Ramos (cell line): Measurements from ENCODE around the gene OVOL1.

Experiments
- in situ Hi-C: fragments of 300-500 bp; cut with MboI; formaldehyde crosslinking; loops from one replicate; pipeline ENCODE4 v1.14.3; 2022; ENCODE audit warnings: low sequenced_read_pairs; ENCODE audit not compliant: unreplicated experiment

OVOL1 gene

GRCh38 chr11:65777241-65777640, 9.6 kb upstream of the OVOL1 start:
- in situ Hi-C loops: no loop called here

DNA sequence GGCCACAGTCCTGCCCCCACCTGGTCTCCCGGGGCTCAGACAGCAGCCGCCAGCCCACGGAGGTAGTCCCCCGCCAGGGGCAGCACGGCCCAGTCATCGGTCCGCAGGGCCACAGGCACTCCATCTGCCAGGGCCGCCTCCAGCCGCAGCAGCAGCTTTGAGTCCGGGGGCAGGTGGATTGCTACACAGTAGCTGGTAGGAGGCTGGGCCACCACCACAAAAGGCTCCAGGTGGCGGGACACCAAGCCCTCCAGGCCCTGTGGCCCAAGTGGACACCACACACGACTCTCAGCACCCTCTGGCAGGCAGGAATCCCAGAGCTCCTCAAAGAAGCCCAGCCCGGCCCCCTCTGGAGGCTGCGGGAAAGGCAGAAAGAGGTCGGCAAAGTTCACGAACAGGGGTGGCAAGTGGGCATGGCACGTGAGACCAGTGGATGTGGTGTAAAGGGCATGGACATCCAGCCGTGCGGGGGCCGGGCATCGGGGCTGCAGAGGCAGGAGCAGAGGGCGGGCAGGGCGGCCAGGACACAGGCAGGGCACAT, 9.0 kb upstream of the OVOL1 start:
- in situ Hi-C loops: no loop called here

DNA sequence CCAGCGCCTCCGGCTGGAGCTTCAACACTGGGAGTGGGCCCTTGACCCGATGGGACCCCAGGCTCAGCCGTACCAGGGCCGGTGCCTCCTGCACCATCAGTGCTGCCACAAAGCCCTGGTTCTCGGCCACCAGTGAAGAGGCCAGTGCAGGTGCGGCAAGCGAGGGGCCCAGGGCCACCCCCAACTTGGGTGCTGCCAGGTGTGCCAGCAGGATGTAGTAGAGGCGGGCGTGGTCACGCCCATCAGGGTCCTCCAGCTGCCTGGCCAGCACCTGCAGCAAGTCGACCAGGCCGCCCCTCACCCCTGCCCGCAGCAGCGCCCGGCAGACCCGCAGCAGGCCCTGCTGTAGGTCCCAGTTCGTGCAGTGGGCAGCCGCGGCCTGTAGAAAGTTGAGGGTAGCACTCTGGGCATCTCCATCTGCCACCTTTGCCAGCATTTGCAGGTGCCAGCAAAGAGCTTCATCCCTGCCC, 8.4 kb upstream of the OVOL1 start:
- in situ Hi-C loops: no loop called here

GRCh38 chr11:65778901-65779668, 7.8 kb upstream of the OVOL1 start:
- in situ Hi-C loops: no loop called here

- in situ Hi-C loops: no loop called here
Observed at GRCh38 chr11:65779669-65779918, 7.3 kb upstream of the OVOL1 start.

- in situ Hi-C loops: no loop called here
Observed at GRCh38 chr11:65779919-65780769, 6.7 kb upstream of the OVOL1 start.

DNA sequence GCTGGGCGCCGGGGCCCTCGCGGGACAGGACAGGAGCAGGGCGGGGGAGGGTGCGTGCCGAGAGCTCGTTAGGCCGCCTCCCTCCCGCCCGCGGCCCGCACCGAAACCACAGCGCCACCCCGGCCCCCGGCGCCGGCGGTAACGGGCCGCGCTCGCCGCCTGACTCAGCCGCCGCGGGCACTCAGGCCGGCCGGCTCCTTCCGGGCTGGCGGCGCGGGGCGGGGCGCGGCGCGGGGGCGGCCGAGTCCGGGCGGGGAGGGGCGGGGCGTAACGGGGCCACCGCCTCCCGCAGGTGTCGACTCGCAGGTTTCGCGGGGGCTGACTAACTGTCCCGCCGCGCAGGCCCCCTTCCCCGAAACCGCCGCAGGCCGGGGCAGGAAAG, 6.1 kb upstream of the OVOL1 start, which contains the start of gene AP5B1:
Gene AP5B1, minus strand, starts transcription at position 207 of the 382 bp plus-strand sequence. CDS start 385 bp downstream, outside the sequence.
- in situ Hi-C loops: no loop called here

GRCh38 chr11:65781152-65781961, 5.5 kb upstream of the OVOL1 start:
- in situ Hi-C loops: no loop called here

DNA sequence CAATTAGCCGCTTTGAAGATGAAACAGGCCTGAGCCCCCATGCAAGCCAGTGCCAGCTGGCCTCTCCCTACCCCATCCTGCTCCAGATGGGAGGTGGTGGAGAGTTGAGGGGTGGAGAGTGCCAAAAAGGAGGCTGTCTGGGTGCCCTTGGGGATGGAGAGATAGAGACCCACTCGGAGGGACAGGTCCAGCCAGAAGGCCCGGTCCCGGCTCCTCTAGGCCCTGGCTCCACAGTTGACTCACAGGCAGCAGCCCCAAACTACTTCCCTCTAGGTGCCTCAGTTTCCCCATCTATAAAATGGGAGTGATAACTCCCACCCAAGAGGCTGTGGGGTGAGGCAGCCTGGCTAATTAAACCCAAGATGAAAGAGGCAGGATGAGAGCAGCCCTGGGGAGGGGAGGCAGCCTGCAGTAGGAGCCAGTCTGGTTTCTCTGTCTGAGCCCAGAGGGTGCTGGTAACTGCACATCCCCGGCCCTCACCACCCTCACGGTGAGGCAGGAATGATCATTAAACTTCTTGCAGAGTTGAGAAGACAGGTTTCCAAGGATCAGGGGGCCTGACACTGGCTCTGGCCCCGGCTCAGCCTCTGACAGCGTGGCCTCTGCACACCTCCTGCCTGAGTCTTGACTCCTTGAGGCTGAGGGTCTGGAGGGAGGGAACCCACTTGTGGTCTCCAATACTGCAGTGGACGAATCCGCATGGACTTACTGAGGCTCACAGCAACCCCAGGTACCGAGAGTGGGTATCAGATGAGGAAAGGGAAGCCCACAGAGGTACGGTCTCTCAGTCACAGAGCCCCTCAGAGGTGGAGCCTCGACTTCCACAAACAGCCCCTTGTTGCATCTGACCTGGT, 4.7 kb upstream of the OVOL1 start:
- in situ Hi-C loops: no loop called here

DNA sequence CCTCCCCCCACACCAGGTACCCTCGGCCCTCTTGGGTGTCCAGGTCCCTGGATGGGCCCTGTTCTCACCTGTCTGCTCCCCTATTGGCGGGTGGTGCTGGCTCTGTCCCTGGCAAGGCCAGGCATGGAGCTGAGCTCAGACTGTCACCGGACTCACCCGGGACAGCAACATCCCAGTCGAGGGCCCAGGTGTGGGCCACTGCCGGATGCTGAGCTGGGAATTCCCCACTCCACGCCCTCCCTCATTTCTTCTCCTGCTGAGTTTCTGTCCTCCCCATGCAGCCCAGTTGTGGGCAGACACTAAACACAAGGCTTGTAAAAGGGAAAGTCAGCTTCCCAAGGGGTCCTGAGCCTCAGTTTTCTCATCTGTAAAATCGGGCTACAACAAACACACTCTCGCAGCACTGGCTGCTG, 4.0 kb upstream of the OVOL1 start:
- in situ Hi-C loops: no loop called here

DNA sequence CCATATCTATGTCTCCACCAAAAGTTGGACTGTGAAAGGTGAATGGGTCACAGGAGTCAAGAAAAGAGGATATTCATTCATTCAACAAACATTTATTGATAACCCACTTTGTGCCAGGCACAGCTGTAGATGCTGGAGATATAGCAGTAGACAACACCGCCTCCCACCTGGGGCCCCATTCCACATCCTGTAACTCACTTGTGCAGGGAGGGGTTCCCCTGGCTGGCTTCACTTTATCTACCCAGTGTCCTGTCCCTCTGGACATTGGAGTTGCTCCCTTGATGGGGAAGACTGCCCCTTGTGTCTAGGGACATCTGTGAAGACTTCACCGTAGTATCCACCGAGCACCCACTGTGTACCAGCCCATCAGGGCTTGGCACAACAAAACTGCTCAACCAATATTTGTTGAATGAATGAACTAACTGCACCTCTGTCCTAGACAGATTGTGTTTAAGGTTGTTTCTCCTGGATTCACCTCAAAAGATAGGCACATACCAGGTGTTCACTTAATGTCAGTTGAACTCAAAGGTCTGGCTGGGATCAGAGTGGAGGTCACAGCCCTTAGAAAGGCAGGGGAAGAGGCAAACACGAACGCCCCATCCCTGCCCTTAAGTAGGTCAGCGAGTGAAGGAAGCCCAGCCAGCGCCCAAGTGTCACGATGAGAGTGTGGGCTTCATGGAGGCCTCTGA, 1.4 kb upstream of the OVOL1 start:
- in situ Hi-C loops: no loop called here

DNA sequence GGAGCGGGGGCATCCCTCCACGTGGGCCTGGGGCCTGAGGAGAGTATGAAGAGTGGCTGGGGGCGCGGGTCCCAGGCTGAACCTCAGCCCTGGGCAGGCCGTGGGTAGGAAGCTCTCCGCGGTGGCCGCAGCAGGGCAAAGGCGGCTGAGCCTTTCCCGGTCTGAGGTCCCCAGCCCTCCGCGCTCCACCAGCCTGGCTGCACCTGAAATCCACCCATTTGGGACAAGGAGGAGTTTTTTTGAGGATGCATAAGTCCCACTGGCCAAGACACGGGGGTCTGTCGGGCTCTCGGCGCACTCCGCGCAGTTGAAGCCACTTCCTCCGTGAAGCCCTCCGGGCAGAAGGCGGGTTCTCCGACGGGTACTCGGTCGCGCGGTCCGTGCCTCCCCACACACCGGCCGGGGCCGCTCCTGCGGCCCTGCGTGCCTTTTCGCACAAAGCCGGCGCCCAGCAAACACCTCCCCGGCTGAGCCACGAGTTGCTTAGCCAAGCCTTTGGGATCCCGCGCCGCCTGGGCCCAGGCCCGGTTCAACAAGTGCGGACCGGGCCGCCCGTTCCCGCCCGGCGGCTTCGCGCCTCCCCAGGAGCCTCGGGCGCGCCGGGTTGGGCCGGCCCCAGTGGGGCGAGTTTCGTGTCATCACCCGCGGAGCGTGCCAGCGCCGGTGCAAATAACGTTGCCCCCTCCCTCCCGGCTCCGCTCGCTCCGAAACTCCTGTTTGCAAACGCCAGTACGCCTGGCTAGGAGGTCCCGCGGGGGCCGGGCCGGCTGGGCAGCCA, 666 bp upstream of the OVOL1 start:
- in situ Hi-C loops: no loop called here

- in situ Hi-C loops: no loop called here
Observed at GRCh38 chr11:65787649-65788622, 1.1 kb downstream of the OVOL1 start.

DNA sequence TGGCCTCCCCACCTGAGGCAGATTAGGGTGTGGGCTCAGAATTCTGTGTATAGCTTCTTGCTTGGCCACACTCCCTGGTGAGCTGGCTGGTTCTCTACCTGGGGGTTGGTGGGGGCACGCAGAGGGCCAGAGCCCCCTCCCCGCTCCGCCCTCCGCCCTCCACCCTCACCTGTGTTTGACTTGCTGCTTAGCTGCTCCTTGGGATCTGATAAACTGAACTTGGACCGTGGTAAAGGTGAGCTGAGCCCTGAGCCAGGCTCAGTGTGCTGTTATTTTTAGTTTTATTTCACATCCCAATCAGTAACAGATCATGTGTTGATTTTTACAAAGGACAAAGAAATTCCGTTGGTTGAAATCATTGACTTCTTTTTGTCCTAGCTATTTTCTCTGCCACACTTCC, 2.0 kb downstream of the OVOL1 start:
- in situ Hi-C loops: no loop called here

DNA sequence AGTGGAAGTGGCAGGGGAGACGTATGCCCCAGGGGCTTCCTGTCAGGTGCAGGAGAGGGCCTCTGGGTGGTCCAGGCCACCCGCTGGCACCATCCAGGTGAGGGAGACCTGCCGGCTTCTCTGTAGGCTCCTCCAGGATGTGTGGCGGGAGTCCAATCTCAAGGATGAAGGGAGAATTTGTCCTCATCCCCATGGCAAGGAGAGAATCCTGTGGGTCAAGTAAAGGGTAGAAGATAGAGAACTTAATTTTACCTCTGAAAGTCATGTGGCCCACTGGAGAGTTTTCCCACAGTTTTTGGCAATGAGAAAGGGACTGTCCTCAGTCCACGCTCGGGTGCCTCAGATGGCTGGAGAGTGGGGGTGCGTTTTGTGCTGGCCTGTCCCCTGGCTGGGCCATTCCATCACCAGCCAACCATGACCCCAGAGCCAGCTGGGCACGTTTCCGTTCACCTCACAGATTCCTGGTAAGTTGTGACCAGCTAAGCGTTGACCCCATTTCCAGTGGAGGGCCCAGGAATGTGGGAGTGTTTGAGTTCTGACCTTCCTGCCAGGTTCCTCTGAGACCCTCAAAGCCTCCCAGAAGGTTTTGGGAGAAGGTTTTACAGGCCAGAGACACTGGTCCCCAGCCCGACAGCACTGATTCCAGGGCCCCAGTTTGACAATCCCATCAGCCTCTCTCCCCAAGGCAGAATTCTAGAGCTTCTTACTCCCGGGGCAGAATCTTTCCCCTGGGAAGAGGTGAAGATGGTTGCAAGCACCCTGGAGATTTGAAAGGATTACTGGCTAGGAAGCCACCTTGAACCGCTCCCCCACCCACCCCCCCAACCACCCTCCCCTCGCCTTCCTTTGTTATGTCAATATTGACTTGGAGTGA, 2.6 kb downstream of the OVOL1 start:
- in situ Hi-C loops: no loop called here
